ENCODE data around the gene ACYP2. TPM values are rescaled to one million over a fixed set of nuclear protein-coding genes. Genes with fewer than 3 reads are reported as not detected.
"Not testable (repeated sequence)": the region's sequence is repeated elsewhere in the genome, so short reads cannot be mapped to it uniquely, and the experiment has no call there.

ACYP2 gene
- total RNA-seq, 1 donor from 2014 or later = 14.9 TPM

DNA sequence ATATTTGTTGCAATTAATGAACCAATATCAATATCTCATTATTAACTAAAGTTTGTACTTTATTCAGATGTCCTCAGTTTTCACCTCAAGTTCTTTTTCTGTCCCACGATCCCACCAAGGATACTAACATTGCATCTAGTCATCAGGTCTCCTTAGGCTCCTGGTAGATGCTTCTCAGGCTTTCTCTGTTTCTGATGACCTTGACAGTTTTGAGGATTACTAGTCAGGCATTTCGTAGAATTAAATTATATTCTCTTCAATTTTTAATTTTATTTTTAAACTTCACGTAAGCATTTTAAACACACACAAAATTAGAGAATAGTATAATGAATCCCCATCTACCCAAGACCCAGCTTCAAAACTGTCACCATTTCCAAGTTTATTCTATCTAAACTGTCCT lies 5.6 kb upstream of the ACYP2 start:
- intact Hi-C loops (cut with micrococcal nuclease) = loop anchor here (10.0 kb wide), 2 partner anchors 1405 to 1585 kb away; partner anchors contain the start of genes CFAP36 and PNPT1
- Mint-ChIP-seq H3K4me3 (no peak overlapping the region), H3K36me3 (ENCODE audit: low read depth) (no peaks in the 10 kb centered on the region), H3K27me3 (no peaks in the 10 kb centered on the region), H3K4me1 (peaks cover 34% of the 10 kb centered on the region), H3K9me3 (no peaks in the 10 kb centered on the region), H3K27ac (no peak overlapping the region)
- no peak for DNase-seq
- TF ChIP-seq CTCF (IDR thresholded peaks at IDR 0.05) = no peak
- no peak for ATAC-seq (ENCODE audit: low read depth)
- ChIA-PET POLR2A (interaction anchor here (0.9 kb wide), 1 partner anchor 9 kb away, joined by 4 read pairs; no protein-coding TSS in a partner anchor), CTCF (interaction anchor here (1.2 kb wide), 1 partner anchor 729 kb away, joined by 3 read pairs; no protein-coding TSS in a partner anchor)

DNA sequence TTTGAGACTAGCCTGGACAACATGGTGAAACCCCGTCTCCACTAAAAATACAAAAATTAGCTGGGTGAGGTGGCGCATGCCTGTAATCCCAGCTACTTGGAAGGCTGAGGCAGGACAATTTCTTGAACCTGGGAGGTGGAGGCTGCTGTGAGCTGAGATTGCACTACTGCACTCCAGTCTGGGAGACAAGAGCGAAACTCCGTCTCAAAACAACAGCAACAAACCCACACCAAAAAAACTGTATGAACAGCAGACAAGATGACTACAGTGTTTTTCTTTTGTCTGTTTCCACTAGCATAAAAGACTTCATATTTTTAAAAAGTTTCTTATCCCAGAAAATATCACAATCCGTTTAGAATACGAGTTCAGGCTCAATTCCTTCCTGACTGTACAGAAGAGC lies 936 bp upstream of the ACYP2 start:
- not testable (repeated sequence) for H3K27me3 Mint-ChIP-seq; DNase-seq; ATAC-seq (ENCODE audit: low read depth); H3K9me3 Mint-ChIP-seq
- intact Hi-C loops (cut with micrococcal nuclease) = loop anchor here (2.0 to 10.0 kb wide), 5 partner anchors 216 to 1580 kb away; partner anchors contain the start of genes ASB3, CFAP36, ERLEC1 and PNPT1
- ChIA-PET CTCF (interaction anchor here (0.9 to 2.1 kb wide), 4 partner anchors 7 to 590 kb away, joined by 3 to 17 read pairs (median 4); no protein-coding TSS in a partner anchor), POLR2A (interaction anchor here (0.7 to 3.2 kb wide), 12 partner anchors 8 to 1146 kb away, joined by 3 to 25 read pairs (median 6); partner anchors contain the start of genes CHAC2 and PSME4)
- Mint-ChIP-seq H3K27ac (peak overlapping the region; percentile 100), H3K36me3 (ENCODE audit: low read depth) (peaks cover 22% of the 10 kb centered on the region), H3K4me3 (peak overlapping the region; percentile 97), H3K4me1 (peaks cover 26% of the 10 kb centered on the region)

GRCh38 chr2:54114936-54115283 lies 505 bp upstream of the ACYP2 start:
- CTCF ChIA-PET = interaction anchor here (0.9 to 2.1 kb wide), 4 partner anchors 8 to 590 kb away, joined by 3 to 17 read pairs (median 4); no protein-coding TSS in a partner anchor

DNA sequence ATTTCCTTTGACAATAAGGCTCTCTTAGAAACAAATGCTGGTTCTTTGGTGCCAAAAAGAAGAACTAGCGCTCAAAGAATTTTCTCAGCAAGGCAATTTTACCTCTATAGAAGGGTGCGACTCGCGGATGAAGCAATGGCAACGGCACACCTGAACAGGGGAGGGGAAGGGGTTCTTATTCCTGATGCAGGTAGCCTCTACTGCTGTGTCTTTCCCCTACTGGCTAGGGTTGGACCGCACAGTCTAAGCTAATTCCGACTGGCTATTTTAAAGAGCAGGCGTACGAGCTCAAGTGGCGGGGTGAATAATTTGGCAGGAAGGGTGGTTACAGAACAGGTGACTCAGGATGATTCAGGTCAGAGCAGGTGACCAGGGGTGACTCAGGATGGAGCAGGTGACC lies 1.2 kb downstream of the ACYP2 start:
- ATAC-seq (ENCODE audit: low read depth); H3K27me3 Mint-ChIP-seq; DNase-seq; H3K9me3 Mint-ChIP-seq: not testable (repeated sequence)
- ChIA-PET POLR2A (interaction anchor here (0.9 to 3.2 kb wide), 9 partner anchors 14 to 1402 kb away, joined by 3 to 25 read pairs (median 5); partner anchors contain the start of genes ASB3, CHAC2, ERLEC1 and PSME4), CTCF (interaction anchor here (2.1 kb wide), 1 partner anchor 10 kb away, joined by 17 read pairs; no protein-coding TSS in a partner anchor)
- peaks cover 26% of the 10 kb centered on the region for H3K4me1 Mint-ChIP-seq
- H3K27ac Mint-ChIP-seq = peak overlapping the region; percentile 48
- H3K4me3 Mint-ChIP-seq = peak overlapping the region; percentile 21
- peaks cover 40% of the 10 kb centered on the region for H3K36me3 Mint-ChIP-seq (ENCODE audit: low read depth)
- intact Hi-C loops (cut with micrococcal nuclease) = loop anchor here (5.0 to 10.0 kb wide), 5 partner anchors 606 to 1578 kb away; partner anchors contain the start of genes CFAP36, EML6 and PNPT1

More at GRCh38 chr2:54114936-54115283, 505 bp upstream of the ACYP2 start:
- H3K36me3 Mint-ChIP-seq (ENCODE audit: low read depth) = peaks cover 25% of the 10 kb centered on the region
- intact Hi-C loops (cut with micrococcal nuclease) = loop anchor here (1.0 to 10.0 kb wide), 12 partner anchors 12 to 1580 kb away; partner anchors contain the start of genes ASB3, CFAP36, CHAC2 and EML6
- peaks cover 5% of the 10 kb centered on the region for H3K9me3 Mint-ChIP-seq
- ATAC-seq (ENCODE audit: low read depth) (no peak), DNase-seq (no peak)
- H3K27me3 Mint-ChIP-seq = no peaks in the 10 kb centered on the region
- no peak for TF ChIP-seq CTCF (IDR thresholded peaks at IDR 0.05)
- POLR2A ChIA-PET = interaction anchor here (0.7 to 3.2 kb wide), 11 partner anchors 9 to 1146 kb away, joined by 3 to 25 read pairs (median 7); partner anchors contain the start of genes CHAC2 and PSME4
- peak overlapping the region; percentile 97 for H3K4me3 Mint-ChIP-seq
- H3K4me1 Mint-ChIP-seq = peaks cover 26% of the 10 kb centered on the region
- H3K27ac Mint-ChIP-seq = peak overlapping the region; percentile 100

DNA sequence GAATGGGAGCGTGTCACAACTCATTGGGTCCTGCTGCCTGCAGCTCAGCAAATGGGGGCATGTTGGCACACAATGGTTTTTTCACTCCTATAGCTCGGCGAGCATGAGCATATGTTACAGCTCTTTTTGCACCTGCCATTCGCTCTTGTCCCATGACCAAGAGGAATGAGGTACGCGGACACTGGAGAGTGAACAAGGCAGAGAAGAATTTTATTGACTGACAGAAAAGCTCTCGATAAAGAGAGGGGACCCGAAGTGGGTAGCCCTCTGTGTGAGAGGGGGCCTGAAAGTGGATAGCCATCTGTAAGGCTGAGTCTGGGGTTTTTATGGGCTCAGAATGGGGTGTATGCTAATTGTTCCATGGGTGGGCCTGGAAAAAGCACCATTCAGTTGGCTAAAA lies 5.5 kb downstream of the ACYP2 start:
- H3K27me3 Mint-ChIP-seq = no peaks in the 10 kb centered on the region
- H3K4me3 Mint-ChIP-seq = no peak overlapping the region
- no peak for DNase-seq
- peaks cover 8% of the 10 kb centered on the region for H3K9me3 Mint-ChIP-seq
- no peak for ATAC-seq (ENCODE audit: low read depth)
- H3K36me3 Mint-ChIP-seq (ENCODE audit: low read depth) = peaks cover 38% of the 10 kb centered on the region
- ChIA-PET POLR2A (no interaction called here), CTCF (interaction anchor here (1.2 to 1.8 kb wide), 2 partner anchors 14 to 584 kb away, joined by 4 to 7 read pairs; no protein-coding TSS in a partner anchor)
- TF ChIP-seq CTCF (IDR thresholded peaks at IDR 0.05) = no peak
- peaks cover 6% of the 10 kb centered on the region for H3K4me1 Mint-ChIP-seq
- intact Hi-C loops (cut with micrococcal nuclease) = no loop called here
- no peak overlapping the region for H3K27ac Mint-ChIP-seq

All from activated B cell treated with CpG ODN at 0.5 μM for 24 hours (primary cell).